NOMO-1 (cell line): ENCODE data around the gene PKD2.
"Not testable (repeated sequence)": the region's sequence is repeated elsewhere in the genome, so short reads cannot be mapped to it uniquely, and the experiment has no call there.

Experiments used
- DNase-seq, 2 experiments: peaks; one replicate each; lab custom pipeline; 2025; ENCODE audit not compliant: unreplicated experiment in 2 of 2; lab: John Stamatoyannopoulos, UW

Gene PKD2

GRCh38 chr4:87985887-87986200, 21.6 kb upstream of the PKD2 start:
- no peak for DNase-seq

- DNase-seq, result no peak
These were observed 20.9 kb upstream of the PKD2 start for GRCh38 chr4:87986508-87986907.

GRCh38 chr4:87989765-87990164, 17.7 kb upstream of the PKD2 start:
- no peak for DNase-seq

GRCh38 chr4:87995435-87995834, 12.0 kb upstream of the PKD2 start:
- DNase-seq, result no peak

- not testable (repeated sequence) for DNase-seq
These were observed 8.2 kb upstream of the PKD2 start for GRCh38 chr4:87999191-87999691.

- DNase-seq, result no peak
These were observed 5.6 kb upstream of the PKD2 start for GRCh38 chr4:88001871-88002270.

- no peak for DNase-seq
These were observed 4.6 kb upstream of the PKD2 start for GRCh38 chr4:88002786-88003185.

- no peak for DNase-seq
These were observed 4.2 kb upstream of the PKD2 start for GRCh38 chr4:88003261-88003660.

GRCh38 chr4:88005076-88005475, 2.4 kb upstream of the PKD2 start:
- no peak for DNase-seq

- DNase-seq, result no peak
These were observed 1.5 kb upstream of the PKD2 start for GRCh38 chr4:88005946-88006345.

GRCh38 chr4:88006956-88007303, 505 bp upstream of the PKD2 start:
- DNase-seq, result no peak

- DNase-seq, result no peak
These were observed 797 bp downstream of the PKD2 start for GRCh38 chr4:88008122-88008742.

GRCh38 chr4:88008743-88009171, 1.3 kb downstream of the PKD2 start:
- no peak for DNase-seq

- no peak for DNase-seq
These were observed 2.4 kb downstream of the PKD2 start for GRCh38 chr4:88009871-88010270.

- DNase-seq, result no peak
These were observed 3.5 kb downstream of the PKD2 start for GRCh38 chr4:88010966-88011365.

- DNase-seq, result peak; percentile 68 to 79
These were observed 5.2 kb downstream of the PKD2 start for GRCh38 chr4:88012647-88013046.

GRCh38 chr4:88014386-88014905, 7.0 kb downstream of the PKD2 start:
- peak in 1 of 2 experiments; percentile 35 for DNase-seq

GRCh38 chr4:88015659-88016295, 8.3 kb downstream of the PKD2 start:
- DNase-seq, result no peak

GRCh38 chr4:88017516-88018297, 10.3 kb downstream of the PKD2 start:
- no peak for DNase-seq

- DNase-seq, result peak in 1 of 2 experiments; percentile 50
These were observed 11.0 kb downstream of the PKD2 start for GRCh38 chr4:88018466-88018865.

- no peak for DNase-seq
These were observed 14.4 kb downstream of the PKD2 start for GRCh38 chr4:88021824-88022223.

GRCh38 chr4:88022289-88022688, 14.9 kb downstream of the PKD2 start:
- DNase-seq, result no peak
